ENCODE data around the gene VWA3A.

- TF ChIP-seq POLR2A (IDR thresholded peaks at IDR 0.05; ENCODE audit: low read length) (no peak), GATA1 (IDR thresholded peaks at IDR 0.05; ENCODE audit: low read depth, low read length) (no peak)
These were observed 82.3 kb downstream of the VWA3A start for GRCh38 chr16:22174642-22175041.

Data from erythroblast (primary cell).